ENCODE measurements around the gene LMF2. TPM values are rescaled to one million over a fixed set of nuclear protein-coding genes. Genes with fewer than 3 reads are reported as not detected.
A peak's percentile ranks its signal among the peaks of the same experiment; 100 is the strongest.

The LMF2 gene
- total RNA-seq, 1 donor from 2014 or later, result 57.0 TPM

- DNase-seq (ENCODE audit: extremely low spot score in 2 of 2), result no peak
- peaks cover 0 to 10% of the 10 kb centered on the region in 2 donors for H3K36me3 ChIP-seq
- no peaks in the 10 kb centered on the region for H3K27me3 ChIP-seq
- H3K27ac ChIP-seq, result no peak overlapping the region
- no peak overlapping the region for H3K4me3 ChIP-seq
- intact Hi-C loops (cut with DNase I), result no loop called here
- no peaks in the 10 kb centered on the region for H3K9me3 ChIP-seq
- no peak for TF ChIP-seq POLR2AphosphoS5 (IDR thresholded peaks at IDR 0.05; ENCODE audit: insufficient read depth in 1 of 2, low read depth in 1 of 2)
- TF ChIP-seq CTCF (IDR thresholded peaks at IDR 0.05), result peak in 1 of 3 experiments; percentile 43
- H3K4me1 ChIP-seq, result peaks cover 8% of the 10 kb centered on the region
Observed at GRCh38 chr22:50498322-50498890, 9.1 kb downstream of the LMF2 start.

- Histone ChIP-seq H3K4me1 (peaks cover 8% of the 10 kb centered on the region), H3K27ac (no peak overlapping the region), H3K36me3 (no peaks in the 10 kb centered on the region), H3K9me3 (no peaks in the 10 kb centered on the region), H3K27me3 (no peaks in the 10 kb centered on the region), H3K4me3 (no peak overlapping the region)
- TF ChIP-seq CTCF (IDR thresholded peaks at IDR 0.05) (no peak), POLR2A (IDR thresholded peaks at IDR 0.05) (no peak), POLR2AphosphoS5 (IDR thresholded peaks at IDR 0.05; ENCODE audit: insufficient read depth in 1 of 2, low read depth in 1 of 2) (no peak)
- no peak for DNase-seq (ENCODE audit: extremely low spot score in 2 of 2)
- intact Hi-C loops (cut with DNase I), result no loop called here
Observed at GRCh38 chr22:50497093-50497492, 10.4 kb downstream of the LMF2 start.

- Histone ChIP-seq H3K4me1 (no peaks in the 10 kb centered on the region), H3K9me3 (no peaks in the 10 kb centered on the region), H3K27me3 (no peaks in the 10 kb centered on the region), H3K27ac (no peak overlapping the region), H3K4me3 (no peak overlapping the region), H3K36me3 (no peaks in the 10 kb centered on the region)
- DNase-seq (ENCODE audit: extremely low spot score in 2 of 2), result no peak
- TF ChIP-seq POLR2AphosphoS5 (IDR thresholded peaks at IDR 0.05; ENCODE audit: insufficient read depth in 1 of 2, low read depth in 1 of 2) (no peak), POLR2A (IDR thresholded peaks at IDR 0.05) (no peak), CTCF (IDR thresholded peaks at IDR 0.05) (no peak)
- intact Hi-C loops (cut with DNase I), result no loop called here
Observed at GRCh38 chr22:50490531-50491308, 16.8 kb downstream of the LMF2 start.

- intact Hi-C loops (cut with DNase I), result no loop called here
- Histone ChIP-seq H3K4me3 (no peak overlapping the region), H3K9me3 (no peaks in the 10 kb centered on the region), H3K27ac (no peak overlapping the region), H3K4me1 (no peaks in the 10 kb centered on the region), H3K27me3 (no peaks in the 10 kb centered on the region), H3K36me3 (no peaks in the 10 kb centered on the region)
- DNase-seq (ENCODE audit: extremely low spot score in 2 of 2), result no peak
- TF ChIP-seq POLR2A (IDR thresholded peaks at IDR 0.05) (no peak), POLR2AphosphoS5 (IDR thresholded peaks at IDR 0.05; ENCODE audit: insufficient read depth in 1 of 2, low read depth in 1 of 2) (no peak), CTCF (IDR thresholded peaks at IDR 0.05) (no peak)
Observed at GRCh38 chr22:50489363-50490243, 17.9 kb downstream of the LMF2 start.
